PC-3 (cell line): ENCODE data around the gene KBTBD3.

Experiments used
- CTCF ChIP-seq: fragments of 300-600 bp; sonication (generic); conservative IDR thresholded peaks from 2 replicates; pipeline ENCODE4 v1.5.1; 2017; ENCODE audit warnings: antibody characterized with exemption, low read depth, mild to moderate bottlenecking, low read length
- EZH2 ChIP-seq: fragments of 300-600 bp; sonication (generic); IDR thresholded peaks from one replicate; pipeline ENCODE4 v1.6.1; 2017; ENCODE audit warnings: antibody characterized with exemption, mild to moderate bottlenecking, low read length; ENCODE audit not compliant: unreplicated experiment
- EZH2phosphoT487 ChIP-seq: fragments of 300-600 bp; sonication (generic); IDR thresholded peaks from 2 replicates; pipeline ENCODE4 v1.6.1; 2018; ENCODE audit warnings: mild to moderate bottlenecking, antibody characterized with exemption, low read length, borderline replicate concordance

GRCh38 chr11:106077609-106078455, 685 bp upstream of the KBTBD3 start, which contains the start of gene AASDHPPT:
- TF ChIP-seq EZH2phosphoT487 (no peak), CTCF (no peak), EZH2 (no peak)
